Measurements from ENCODE around the gene VANGL1. TPM values are rescaled to one million over a fixed set of nuclear protein-coding genes. Genes with fewer than 3 reads are reported as not detected.
A peak's percentile ranks its signal among the peaks of the same experiment; 100 is the strongest.

The VANGL1 gene
- total and polyA plus RNA-seq, 9 donors, result 4.9 to 10.2 (median 7.4) TPM

- H3K27me3 ChIP-seq (ENCODE audit: control insufficient read depth, insufficient read depth, low read length), result no peaks in the 10 kb centered on the region
- no peak overlapping the region for H3K4me3 ChIP-seq (ENCODE audit: low read length)
- H3K27ac ChIP-seq (ENCODE audit: low read length), result no peak overlapping the region
- no peak for DNase-seq
- H3K4me1 ChIP-seq (ENCODE audit: control insufficient read depth, insufficient read depth, low read length), result peaks cover 11% of the 10 kb centered on the region
- WGBS (ENCODE audit: insufficient coverage), result 81% methylated on average over 9 of the region's 10 CpGs
- peaks cover 6% of the 10 kb centered on the region for H3K36me3 ChIP-seq (ENCODE audit: control insufficient read depth, insufficient read depth, low read length)
- H3K9me3 ChIP-seq (replicated peaks; ENCODE audit: control insufficient read depth, low read depth, low read length), result no peaks in the 10 kb centered on the region
These were observed 71.3 kb downstream of the VANGL1 start for GRCh38 chr1:115712911-115713609.

GRCh38 chr1:115713906-115714305, 72.1 kb downstream of the VANGL1 start:
- WGBS (ENCODE audit: insufficient coverage), result no CpG with 5 or more reads among the region's 5 CpGs

GRCh38 chr1:115714572-115715141, 72.9 kb downstream of the VANGL1 start:
- WGBS (ENCODE audit: insufficient coverage), result 88% methylated on average over 1 of the region's 1 CpG
- no peaks in the 10 kb centered on the region for H3K9me3 ChIP-seq (replicated peaks; ENCODE audit: control insufficient read depth, low read depth, low read length)
- DNase-seq, result no peak
- peaks cover 19% of the 10 kb centered on the region for H3K4me1 ChIP-seq (ENCODE audit: control insufficient read depth, insufficient read depth, low read length)
- no peak overlapping the region for H3K4me3 ChIP-seq (ENCODE audit: low read length)
- no peaks in the 10 kb centered on the region for H3K27me3 ChIP-seq (ENCODE audit: control insufficient read depth, insufficient read depth, low read length)
- no peak overlapping the region for H3K27ac ChIP-seq (ENCODE audit: low read length)
- peaks cover 9% of the 10 kb centered on the region for H3K36me3 ChIP-seq (ENCODE audit: control insufficient read depth, insufficient read depth, low read length)

More at GRCh38 chr1:115713906-115714305, 72.1 kb downstream of the VANGL1 start:
- H3K27ac ChIP-seq (ENCODE audit: low read length), result peak overlapping the region; percentile 33
- no peak for DNase-seq
- H3K4me3 ChIP-seq (ENCODE audit: low read length), result no peak overlapping the region
- H3K27me3 ChIP-seq (ENCODE audit: control insufficient read depth, insufficient read depth, low read length), result no peaks in the 10 kb centered on the region
- H3K36me3 ChIP-seq (ENCODE audit: control insufficient read depth, insufficient read depth, low read length), result peaks cover 9% of the 10 kb centered on the region
- H3K4me1 ChIP-seq (ENCODE audit: control insufficient read depth, insufficient read depth, low read length), result peaks cover 19% of the 10 kb centered on the region
- no peaks in the 10 kb centered on the region for H3K9me3 ChIP-seq (replicated peaks; ENCODE audit: control insufficient read depth, low read depth, low read length)

- DNase-seq, result peak; percentile 37
- H3K4me1 ChIP-seq (ENCODE audit: control insufficient read depth, insufficient read depth, low read length), result peaks cover 18% of the 10 kb centered on the region
- H3K27ac ChIP-seq (ENCODE audit: low read length), result no peak overlapping the region
- no peak overlapping the region for H3K4me3 ChIP-seq (ENCODE audit: low read length)
- H3K9me3 ChIP-seq (replicated peaks; ENCODE audit: control insufficient read depth, low read depth, low read length), result no peaks in the 10 kb centered on the region
- H3K27me3 ChIP-seq (ENCODE audit: control insufficient read depth, insufficient read depth, low read length), result no peaks in the 10 kb centered on the region
- H3K36me3 ChIP-seq (ENCODE audit: control insufficient read depth, insufficient read depth, low read length), result peaks cover 13% of the 10 kb centered on the region
- 100% methylated on average over 1 of the region's 5 CpGs for WGBS (ENCODE audit: insufficient coverage)
These were observed 75.8 kb downstream of the VANGL1 start for GRCh38 chr1:115717541-115717940.

- H3K9me3 ChIP-seq (replicated peaks; ENCODE audit: control insufficient read depth, low read depth, low read length), result no peaks in the 10 kb centered on the region
- peaks cover 13% of the 10 kb centered on the region for H3K36me3 ChIP-seq (ENCODE audit: control insufficient read depth, insufficient read depth, low read length)
- H3K27ac ChIP-seq (ENCODE audit: low read length), result no peak overlapping the region
- WGBS (ENCODE audit: insufficient coverage), result 68% methylated on average over 4 of the region's 5 CpGs
- H3K27me3 ChIP-seq (ENCODE audit: control insufficient read depth, insufficient read depth, low read length), result no peaks in the 10 kb centered on the region
- peaks cover 19% of the 10 kb centered on the region for H3K4me1 ChIP-seq (ENCODE audit: control insufficient read depth, insufficient read depth, low read length)
- H3K4me3 ChIP-seq (ENCODE audit: low read length), result no peak overlapping the region
- DNase-seq, result peak; percentile 43
These were observed 76.4 kb downstream of the VANGL1 start for GRCh38 chr1:115718011-115718754.

GRCh38 chr1:115719285-115719684, 77.5 kb downstream of the VANGL1 start:
- H3K27me3 ChIP-seq (ENCODE audit: control insufficient read depth, insufficient read depth, low read length), result no peaks in the 10 kb centered on the region
- WGBS (ENCODE audit: insufficient coverage), result 89% methylated on average over 5 of the region's 7 CpGs
- no peaks in the 10 kb centered on the region for H3K9me3 ChIP-seq (replicated peaks; ENCODE audit: control insufficient read depth, low read depth, low read length)
- H3K27ac ChIP-seq (ENCODE audit: low read length), result no peak overlapping the region
- no peak overlapping the region for H3K4me3 ChIP-seq (ENCODE audit: low read length)
- H3K36me3 ChIP-seq (ENCODE audit: control insufficient read depth, insufficient read depth, low read length), result peaks cover 15% of the 10 kb centered on the region
- DNase-seq, result no peak
- peaks cover 19% of the 10 kb centered on the region for H3K4me1 ChIP-seq (ENCODE audit: control insufficient read depth, insufficient read depth, low read length)

GRCh38 chr1:115722221-115722620, 80.5 kb downstream of the VANGL1 start:
- Histone ChIP-seq H3K9me3 (replicated peaks; ENCODE audit: control insufficient read depth, low read depth, low read length) (no peaks in the 10 kb centered on the region), H3K4me1 (ENCODE audit: control insufficient read depth, insufficient read depth, low read length) (peaks cover 26% of the 10 kb centered on the region), H3K4me3 (ENCODE audit: low read length) (no peak overlapping the region), H3K27ac (ENCODE audit: low read length) (no peak overlapping the region), H3K36me3 (ENCODE audit: control insufficient read depth, insufficient read depth, low read length) (peaks cover 23% of the 10 kb centered on the region), H3K27me3 (ENCODE audit: control insufficient read depth, insufficient read depth, low read length) (no peaks in the 10 kb centered on the region)
- no CpG with 5 or more reads among the region's 1 CpG for WGBS (ENCODE audit: insufficient coverage)
- DNase-seq, result peak; percentile 74

- Histone ChIP-seq H3K4me3 (ENCODE audit: low read length) (no peak overlapping the region), H3K27ac (ENCODE audit: low read length) (no peak overlapping the region), H3K9me3 (replicated peaks; ENCODE audit: control insufficient read depth, low read depth, low read length) (no peaks in the 10 kb centered on the region), H3K27me3 (ENCODE audit: control insufficient read depth, insufficient read depth, low read length) (no peaks in the 10 kb centered on the region), H3K4me1 (ENCODE audit: control insufficient read depth, insufficient read depth, low read length) (peaks cover 31% of the 10 kb centered on the region), H3K36me3 (ENCODE audit: control insufficient read depth, insufficient read depth, low read length) (peaks cover 20% of the 10 kb centered on the region)
- 82% methylated on average over 2 of the region's 5 CpGs for WGBS (ENCODE audit: insufficient coverage)
- no peak for DNase-seq
These were observed 82.0 kb downstream of the VANGL1 start for GRCh38 chr1:115723756-115724155.

GRCh38 chr1:115725600-115725999, 83.8 kb downstream of the VANGL1 start:
- H3K4me3 ChIP-seq (ENCODE audit: low read length), result no peak overlapping the region
- 100% methylated on average over 1 of the region's 2 CpGs for whole genome bisulfite sequencing (ENCODE audit: insufficient coverage)
- peaks cover 20% of the 10 kb centered on the region for H3K36me3 ChIP-seq (ENCODE audit: control insufficient read depth, insufficient read depth, low read length)
- no peak overlapping the region for H3K27ac ChIP-seq (ENCODE audit: low read length)
- H3K27me3 ChIP-seq (ENCODE audit: control insufficient read depth, insufficient read depth, low read length), result no peaks in the 10 kb centered on the region
- no peak for DNase-seq
- H3K4me1 ChIP-seq (ENCODE audit: control insufficient read depth, insufficient read depth, low read length), result peaks cover 30% of the 10 kb centered on the region
- no peaks in the 10 kb centered on the region for H3K9me3 ChIP-seq (replicated peaks; ENCODE audit: control insufficient read depth, low read depth, low read length)

GRCh38 chr1:115726161-115726560, 84.4 kb downstream of the VANGL1 start:
- Histone ChIP-seq H3K36me3 (ENCODE audit: control insufficient read depth, insufficient read depth, low read length) (peaks cover 23% of the 10 kb centered on the region), H3K4me1 (ENCODE audit: control insufficient read depth, insufficient read depth, low read length) (peaks cover 30% of the 10 kb centered on the region), H3K9me3 (replicated peaks; ENCODE audit: control insufficient read depth, low read depth, low read length) (no peaks in the 10 kb centered on the region), H3K27me3 (ENCODE audit: control insufficient read depth, insufficient read depth, low read length) (no peaks in the 10 kb centered on the region), H3K27ac (ENCODE audit: low read length) (peak overlapping the region; percentile 29), H3K4me3 (ENCODE audit: low read length) (no peak overlapping the region)
- WGBS (ENCODE audit: insufficient coverage), result 57% methylated on average over 1 of the region's 3 CpGs
- DNase-seq, result no peak

Data from muscle of leg (tissue), 11 donors.